DND-41 (cell line): ENCODE results near the gene GSDMA.

ENCODE experiments used
- EZH2 ChIP-seq: IDR thresholded peaks from 3 replicates; pipeline ENCODE4 v1.6.1; 2012; ENCODE audit warnings: borderline replicate concordance, low read depth, mild to moderate bottlenecking, moderate library complexity, low read length, inconsistent platforms; ENCODE audit not compliant: severe bottlenecking
- TF ChIP-seq, protein P1 (sequence below): IDR thresholded peaks from 2 replicates; pipeline ENCODE4 v1.5.1; 2012; ENCODE audit warnings: borderline replicate concordance, low read length, moderate library complexity, mild to moderate bottlenecking; ENCODE audit not compliant: poor library complexity, severe bottlenecking; ENCODE audit errors: extremely low read depth

DNA sequence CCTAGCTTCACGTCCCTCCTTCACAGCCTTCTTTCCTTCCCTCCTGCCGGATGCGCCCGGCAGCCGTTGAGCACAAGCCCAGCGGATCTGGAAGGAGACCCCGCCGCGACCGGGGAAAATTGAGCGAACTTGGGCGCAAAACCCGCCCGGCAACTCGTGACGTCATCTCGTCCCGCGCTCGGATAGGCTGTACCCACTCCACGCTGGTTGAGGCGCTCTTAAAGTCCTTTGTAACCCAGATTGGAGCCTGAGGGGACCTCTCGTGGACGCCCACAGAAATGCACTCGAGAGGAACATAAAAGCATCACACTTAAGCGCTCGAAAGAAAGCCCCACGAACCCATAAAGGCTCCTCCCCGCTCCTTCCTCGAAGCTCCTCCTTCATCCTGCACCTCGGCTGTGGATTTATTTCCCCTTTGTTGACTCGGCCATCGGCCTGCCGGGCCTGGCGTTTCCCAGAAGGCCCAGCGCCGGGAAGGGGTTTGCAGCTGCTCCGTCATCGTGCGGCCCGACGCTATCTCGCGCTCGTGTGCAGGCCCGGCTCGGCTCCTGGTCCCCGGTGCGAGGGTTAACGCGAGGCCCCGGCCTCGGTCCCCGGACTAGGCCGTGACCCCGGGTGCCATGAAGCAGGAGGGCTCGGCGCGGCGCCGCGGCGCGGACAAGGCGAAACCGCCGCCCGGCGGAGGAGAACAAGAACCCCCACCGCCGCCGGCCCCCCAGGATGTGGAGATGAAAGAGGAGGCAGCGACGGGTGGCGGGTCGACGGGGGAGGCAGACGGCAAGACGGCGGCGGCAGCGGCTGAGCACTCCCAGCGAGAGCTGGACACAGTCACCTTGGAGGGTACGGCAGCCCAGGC is 17.8 kb downstream of the GSDMA start, which contains the start of gene PSMD3:
- no peak for TF ChIP-seq EZH2
- TF ChIP-seq, protein P1, sequence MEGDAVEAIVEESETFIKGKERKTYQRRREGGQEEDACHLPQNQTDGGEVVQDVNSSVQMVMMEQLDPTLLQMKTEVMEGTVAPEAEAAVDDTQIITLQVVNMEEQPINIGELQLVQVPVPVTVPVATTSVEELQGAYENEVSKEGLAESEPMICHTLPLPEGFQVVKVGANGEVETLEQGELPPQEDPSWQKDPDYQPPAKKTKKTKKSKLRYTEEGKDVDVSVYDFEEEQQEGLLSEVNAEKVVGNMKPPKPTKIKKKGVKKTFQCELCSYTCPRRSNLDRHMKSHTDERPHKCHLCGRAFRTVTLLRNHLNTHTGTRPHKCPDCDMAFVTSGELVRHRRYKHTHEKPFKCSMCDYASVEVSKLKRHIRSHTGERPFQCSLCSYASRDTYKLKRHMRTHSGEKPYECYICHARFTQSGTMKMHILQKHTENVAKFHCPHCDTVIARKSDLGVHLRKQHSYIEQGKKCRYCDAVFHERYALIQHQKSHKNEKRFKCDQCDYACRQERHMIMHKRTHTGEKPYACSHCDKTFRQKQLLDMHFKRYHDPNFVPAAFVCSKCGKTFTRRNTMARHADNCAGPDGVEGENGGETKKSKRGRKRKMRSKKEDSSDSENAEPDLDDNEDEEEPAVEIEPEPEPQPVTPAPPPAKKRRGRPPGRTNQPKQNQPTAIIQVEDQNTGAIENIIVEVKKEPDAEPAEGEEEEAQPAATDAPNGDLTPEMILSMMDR: peak; percentile 93
